H1 (cell line): ENCODE data around the gene LMNB1. TPM values are rescaled to one million over a fixed set of nuclear protein-coding genes. Genes with fewer than 3 reads are reported as not detected.

Source experiments
- BCL11A ChIP-seq, 2 experiments: IDR thresholded peaks; one replicate each; pipeline ENCODE4 v1.6.1; 2011; ENCODE audit warnings: low read depth in 2 of 2, low read length in 2 of 2, mild to moderate bottlenecking in 2 of 2
- CEBPB ChIP-seq: IDR thresholded peaks from 2 replicates; pipeline ENCODE4 v1.6.1; 2012; ENCODE audit warnings: low read depth, low read length
- CHD1 ChIP-seq: IDR thresholded peaks from 2 replicates; pipeline ENCODE4 v1.6.1; 2012; ENCODE audit warnings: low read depth, low read length, improper control_type of control experiment
- CTBP2 ChIP-seq: IDR thresholded peaks from 2 replicates; pipeline ENCODE4 v1.7.0; 2011; ENCODE audit warnings: borderline replicate concordance, mild to moderate bottlenecking, moderate library complexity, mixed read lengths, low read length; ENCODE audit not compliant: insufficient read depth, insufficient read length
- EGR1 ChIP-seq: IDR thresholded peaks from 2 replicates; pipeline ENCODE4 v1.6.1; 2011; ENCODE audit warnings: low read depth, low read length, borderline replicate concordance
- EZH2 ChIP-seq: fragments of 200-600 bp; sonication (generic); IDR thresholded peaks from 2 replicates; pipeline ENCODE4 v1.7.1; 2012; ENCODE audit warnings: low read depth, mild to moderate bottlenecking, moderate library complexity, low read length, inconsistent platforms; ENCODE audit not compliant: severe bottlenecking
- GABPA ChIP-seq: IDR thresholded peaks from 2 replicates; pipeline ENCODE4 v1.6.1; 2011; ENCODE audit warnings: mild to moderate bottlenecking, low read length, moderate library complexity, borderline replicate concordance; ENCODE audit not compliant: insufficient read depth
- HDAC6 ChIP-seq: IDR thresholded peaks from one replicate; pipeline ENCODE4 v1.7.1; 2012; ENCODE audit warnings: low read depth, mild to moderate bottlenecking, inconsistent platforms, low read length, moderate library complexity
- JUND ChIP-seq: IDR thresholded peaks from 2 replicates; pipeline ENCODE4 v1.6.1; 2011; ENCODE audit warnings: mild to moderate bottlenecking, improper control_type of control experiment, low read length
- KDM5A ChIP-seq: fragments of 200-600 bp; IDR thresholded peaks from 2 replicates; pipeline ENCODE4 v1.7.1; 2012; ENCODE audit warnings: mild to moderate bottlenecking, low read length, inconsistent platforms, mixed read lengths
- MAX ChIP-seq: IDR thresholded peaks from 2 replicates; pipeline ENCODE4 v1.6.1; 2012; ENCODE audit warnings: inconsistent platforms
- NANOG ChIP-seq: IDR thresholded peaks from 2 replicates; pipeline ENCODE4 v1.6.1; 2011; ENCODE audit warnings: low read length, low read depth, mild to moderate bottlenecking, inconsistent platforms; ENCODE audit not compliant: insufficient read depth, poor library complexity, severe bottlenecking
- NRF1 ChIP-seq: IDR thresholded peaks from 2 replicates; pipeline ENCODE4 v1.6.1; 2011; ENCODE audit warnings: mild to moderate bottlenecking, low read depth, low read length, improper control_type of control experiment
- PHF8 ChIP-seq: fragments of 200-600 bp; sonication (generic); conservative IDR thresholded peaks from 2 replicates; pipeline ENCODE4 v1.7.1; 2012; ENCODE audit warnings: low read depth, mild to moderate bottlenecking, inconsistent platforms, low read length, moderate library complexity
- POLR2A ChIP-seq, 2 experiments: IDR thresholded peaks; 1 replicate in 1 of 2; 2 replicates in 1 of 2; pipeline ENCODE4 v1.6.1; 2011; ENCODE audit warnings: low read depth in 2 of 2, low read length in 2 of 2, mild to moderate bottlenecking in 2 of 2; ENCODE audit errors: control extremely low read depth in 1 of 2
- POLR2AphosphoS5 ChIP-seq: IDR thresholded peaks from 2 replicates; pipeline ENCODE4 v1.6.1; 2011; ENCODE audit warnings: low read depth, low read length
- RAD21 ChIP-seq, 2 experiments: IDR thresholded peaks in 1 of 2; conservative IDR thresholded peaks in 1 of 2; 2 replicates each; pipeline ENCODE4 v1.6.1; 2011; ENCODE audit warnings: low read depth in 2 of 2, low read length in 2 of 2, improper control_type of control experiment in 1 of 2, inconsistent platforms in 1 of 2, mild to moderate bottlenecking in 1 of 2, moderate library complexity in 1 of 2
- RBBP5 ChIP-seq: IDR thresholded peaks from 2 replicates; pipeline ENCODE4 v1.7.1; 2012; ENCODE audit warnings: low read depth, mild to moderate bottlenecking, inconsistent platforms, low read length, moderate library complexity, borderline replicate concordance
- RFX5 ChIP-seq: IDR thresholded peaks from 2 replicates; pipeline ENCODE4 v1.6.1; 2011; ENCODE audit warnings: low read depth, low read length, improper control_type of control experiment, borderline replicate concordance
- SIN3A ChIP-seq, 2 experiments: IDR thresholded peaks in 1 of 2; conservative IDR thresholded peaks in 1 of 2; 2 replicates each; pipeline ENCODE4 v1.6.1; 2011 to 2012; ENCODE audit warnings: low read length in 2 of 2, improper control_type of control experiment in 1 of 2, low read depth in 1 of 2, mild to moderate bottlenecking in 1 of 2
- SP1 ChIP-seq: IDR thresholded peaks from 2 replicates; pipeline ENCODE4 v1.6.1; 2011; ENCODE audit warnings: low read depth, low read length
- SP2 ChIP-seq: IDR thresholded peaks from 2 replicates; pipeline ENCODE4 v1.6.1; 2012; ENCODE audit warnings: mild to moderate bottlenecking, low read length, inconsistent platforms
- SP4 ChIP-seq: IDR thresholded peaks from 2 replicates; pipeline ENCODE4 v1.6.1; 2012; ENCODE audit warnings: low read length, inconsistent platforms
- TCF12 ChIP-seq: IDR thresholded peaks from 2 replicates; pipeline ENCODE4 v1.6.1; 2011; ENCODE audit warnings: low read depth, mild to moderate bottlenecking, low read length
- ZNF274 ChIP-seq: IDR thresholded peaks from 2 replicates; pipeline ENCODE4 v1.7.0; 2012; ENCODE audit warnings: low read length, borderline replicate concordance; ENCODE audit errors: extremely low read depth
- polyA plus RNA-seq, 7 experiments: library from polyadenylated mRNA; depleted of rRNA in 3 of 7; stranded (reverse) in 5 of 7; unstranded in 2 of 7; fragments of >200 nt in 5 of 7; fragments of 200-250 nt in 2 of 7; gene quantifications; 1 replicate in 5 of 7; 2 replicates in 1 of 7; 4 replicates in 1 of 7; pipeline versions ENCODE4 v1.2.1 to v1.2.3, GENCODE V29; 2011 to 2013; ENCODE audit warnings: missing spikeins in 2 of 7, mixed read lengths in 2 of 7
- total RNA-seq: library from RNA; stranded (reverse); fragmentation: NEBNext Ultra II Directional; extraction: Animal tissue kit (Norgen Biotek cat#: 25700); gene quantifications from 2 replicates; pipeline ENCODE4 v1.2.1, GENCODE V29; 2021

Gene LMNB1
- total and polyA plus RNA-seq, 2 of the 8 experiments (the other 6 are each of a cell fraction or from before 2014, with no cell fraction given), result 73.5 to 225 TPM

- TF ChIP-seq SP2 (no peak), NANOG (no peak), JUND (no peak), RAD21 (IDR thresholded peaks at IDR 0.05 in 1 of 2, conservative IDR thresholded peaks at IDR 0.05 in 1 of 2; ENCODE audit: low read depth in 2 of 2, low read length in 2 of 2) (no peak; a peak in 1 of 4 replicates), RBBP5 (peak; percentile 51), EGR1 (no peak), MAX (peak; percentile 49; the same call in 1 of the 2 replicates), POLR2AphosphoS5 (0 out of 2 replicates have a peak, but pooled peaks have one; percentile 68), CTBP2 (no peak), NRF1 (no peak), ZNF274 (no peak), POLR2A (IDR thresholded peaks at IDR 0.05; ENCODE audit: control extremely low read depth in 1 of 2, low read depth in 2 of 2, low read length in 2 of 2) (no peak), KDM5A (no peak), CHD1 (no peak), CEBPB (no peak), HDAC6 (no peak), RFX5 (no peak), GABPA (no peak), SIN3A (conservative IDR thresholded peaks at IDR 0.05 in 1 of 2, IDR thresholded peaks at IDR 0.05 in 1 of 2; ENCODE audit: low read depth in 1 of 2, low read length in 2 of 2) (peak in 1 of 2 experiments; percentile 19; a peak in 1 of 4 replicates), SP4 (no peak), TCF12 (no peak), PHF8 (peak; percentile 10), EZH2 (no peak), SP1 (no peak), BCL11A (IDR thresholded peaks at IDR 0.05; ENCODE audit: low read depth in 2 of 2, low read length in 2 of 2) (no peak)
Measured at GRCh38 chr5:126777257-126777974, 480 bp downstream of the LMNB1 start (continued).
